Measurements from ENCODE around the gene SBF2.

DNA sequence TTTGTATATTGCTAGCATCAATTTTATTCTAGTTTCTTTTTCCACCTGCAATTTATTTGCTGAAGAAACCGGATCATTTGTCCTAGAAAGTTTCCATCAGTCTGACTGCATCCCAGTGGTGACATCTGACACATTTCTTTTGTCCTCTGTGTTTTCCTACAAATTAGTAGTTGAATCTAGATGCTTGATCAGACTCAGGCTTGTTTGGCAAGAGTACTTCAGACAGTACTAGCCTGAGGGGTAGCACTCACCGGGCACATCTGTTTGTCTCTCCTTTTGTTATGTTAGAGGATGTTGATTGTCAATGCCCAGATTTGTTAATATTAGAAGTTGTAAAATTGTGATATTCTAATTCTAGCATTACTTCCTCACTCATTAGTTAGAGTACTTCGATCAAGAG, 425.4 kb downstream of the SBF2 start:
- TF ChIP-seq MYNN (CRISPR knock-in tag; IDR thresholded peaks at IDR 0.05; ENCODE audit: low read depth) = no peak
- TF ChIP-seq NBN (conservative IDR thresholded peaks at IDR 0.05) = no peak
- TF ChIP-seq ZBTB7B (CRISPR knock-in tag; IDR thresholded peaks at IDR 0.05) = no peak
- TF ChIP-seq POLR2A (IDR thresholded peaks at IDR 0.05; ENCODE audit: insufficient read depth in 1 of 2, low read depth in 2 of 2, low read length in 2 of 2) = no peak
- TF ChIP-seq, protein P1, sequence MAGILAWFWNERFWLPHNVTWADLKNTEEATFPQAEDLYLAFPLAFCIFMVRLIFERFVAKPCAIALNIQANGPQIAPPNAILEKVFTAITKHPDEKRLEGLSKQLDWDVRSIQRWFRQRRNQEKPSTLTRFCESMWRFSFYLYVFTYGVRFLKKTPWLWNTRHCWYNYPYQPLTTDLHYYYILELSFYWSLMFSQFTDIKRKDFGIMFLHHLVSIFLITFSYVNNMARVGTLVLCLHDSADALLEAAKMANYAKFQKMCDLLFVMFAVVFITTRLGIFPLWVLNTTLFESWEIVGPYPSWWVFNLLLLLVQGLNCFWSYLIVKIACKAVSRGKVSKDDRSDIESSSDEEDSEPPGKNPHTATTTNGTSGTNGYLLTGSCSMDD (CRISPR knock-in tag; IDR thresholded peaks at IDR 0.05) = no peak
- no peak for TF ChIP-seq FIP1L1 (IDR thresholded peaks at IDR 0.05; ENCODE audit: borderline replicate concordance, insufficient read depth, low read depth, low read length)
- TF ChIP-seq, protein P2, sequence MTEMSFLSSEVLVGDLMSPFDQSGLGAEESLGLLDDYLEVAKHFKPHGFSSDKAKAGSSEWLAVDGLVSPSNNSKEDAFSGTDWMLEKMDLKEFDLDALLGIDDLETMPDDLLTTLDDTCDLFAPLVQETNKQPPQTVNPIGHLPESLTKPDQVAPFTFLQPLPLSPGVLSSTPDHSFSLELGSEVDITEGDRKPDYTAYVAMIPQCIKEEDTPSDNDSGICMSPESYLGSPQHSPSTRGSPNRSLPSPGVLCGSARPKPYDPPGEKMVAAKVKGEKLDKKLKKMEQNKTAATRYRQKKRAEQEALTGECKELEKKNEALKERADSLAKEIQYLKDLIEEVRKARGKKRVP (CRISPR knock-in tag; IDR thresholded peaks at IDR 0.05) = no peak
- no peak for TF ChIP-seq ZNF20 (CRISPR knock-in tag; IDR thresholded peaks at IDR 0.05)
- no peak for TF ChIP-seq TCF7 (IDR thresholded peaks at IDR 0.05; ENCODE audit: low read depth)
- TF ChIP-seq CHD4 (IDR thresholded peaks at IDR 0.05; ENCODE audit: borderline replicate concordance, low read length) = no peak
- no peak for TF ChIP-seq HMG20B (CRISPR knock-in tag; conservative IDR thresholded peaks at IDR 0.05)
- TF ChIP-seq, protein P3, sequence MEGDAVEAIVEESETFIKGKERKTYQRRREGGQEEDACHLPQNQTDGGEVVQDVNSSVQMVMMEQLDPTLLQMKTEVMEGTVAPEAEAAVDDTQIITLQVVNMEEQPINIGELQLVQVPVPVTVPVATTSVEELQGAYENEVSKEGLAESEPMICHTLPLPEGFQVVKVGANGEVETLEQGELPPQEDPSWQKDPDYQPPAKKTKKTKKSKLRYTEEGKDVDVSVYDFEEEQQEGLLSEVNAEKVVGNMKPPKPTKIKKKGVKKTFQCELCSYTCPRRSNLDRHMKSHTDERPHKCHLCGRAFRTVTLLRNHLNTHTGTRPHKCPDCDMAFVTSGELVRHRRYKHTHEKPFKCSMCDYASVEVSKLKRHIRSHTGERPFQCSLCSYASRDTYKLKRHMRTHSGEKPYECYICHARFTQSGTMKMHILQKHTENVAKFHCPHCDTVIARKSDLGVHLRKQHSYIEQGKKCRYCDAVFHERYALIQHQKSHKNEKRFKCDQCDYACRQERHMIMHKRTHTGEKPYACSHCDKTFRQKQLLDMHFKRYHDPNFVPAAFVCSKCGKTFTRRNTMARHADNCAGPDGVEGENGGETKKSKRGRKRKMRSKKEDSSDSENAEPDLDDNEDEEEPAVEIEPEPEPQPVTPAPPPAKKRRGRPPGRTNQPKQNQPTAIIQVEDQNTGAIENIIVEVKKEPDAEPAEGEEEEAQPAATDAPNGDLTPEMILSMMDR (CRISPR knock-in tag; IDR thresholded peaks at IDR 0.05) = no peak
- TF ChIP-seq, protein P4, sequence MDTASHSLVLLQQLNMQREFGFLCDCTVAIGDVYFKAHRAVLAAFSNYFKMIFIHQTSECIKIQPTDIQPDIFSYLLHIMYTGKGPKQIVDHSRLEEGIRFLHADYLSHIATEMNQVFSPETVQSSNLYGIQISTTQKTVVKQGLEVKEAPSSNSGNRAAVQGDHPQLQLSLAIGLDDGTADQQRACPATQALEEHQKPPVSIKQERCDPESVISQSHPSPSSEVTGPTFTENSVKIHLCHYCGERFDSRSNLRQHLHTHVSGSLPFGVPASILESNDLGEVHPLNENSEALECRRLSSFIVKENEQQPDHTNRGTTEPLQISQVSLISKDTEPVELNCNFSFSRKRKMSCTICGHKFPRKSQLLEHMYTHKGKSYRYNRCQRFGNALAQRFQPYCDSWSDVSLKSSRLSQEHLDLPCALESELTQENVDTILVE (CRISPR knock-in tag; IDR thresholded peaks at IDR 0.05) = no peak
- TF ChIP-seq ZBTB20 (CRISPR knock-in tag; IDR thresholded peaks at IDR 0.05; ENCODE audit: borderline replicate concordance, low read depth) = no peak
